HEK293 (cell line): ENCODE measurements around the gene HUWE1.
A peak's percentile ranks its signal among the peaks of the same experiment; 100 is the strongest.

ENCODE experiments used
- CTCF ChIA-PET: fragments of 350-600 bp; formaldehyde crosslinking; extraction: SDS; loops from one replicate; lab custom pipeline; 2021; ENCODE audit warnings: antibody characterized with exemption; lab: Yijun Ruan, JAX
- POLR2A ChIA-PET: fragments of 300-600 bp; formaldehyde crosslinking; extraction: SDS; loops from one replicate; lab custom pipeline; 2020; ENCODE audit warnings: antibody characterized with exemption, inconsistent platforms; lab: Yijun Ruan, JAX
- H3K27ac ChIP-seq: fragments of 200-500 bp; sonication (Bioruptor generic); 2 replicates; pipeline ENCODE4 v1.5.1; 2014; ENCODE audit warnings: low read depth, low read length, control low read depth, inconsistent platforms; ENCODE audit errors: extremely low read depth
- H3K36me3 ChIP-seq, 2 experiments: fragments of 200-500 bp in 1 of 2; sonication (Bioruptor generic) in 1 of 2; 1 replicate in 1 of 2; 2 replicates in 1 of 2; pipeline ENCODE4 v1.5.1; 2014 to 2017; ENCODE audit warnings: inconsistent platforms in 2 of 2, low read length in 2 of 2; ENCODE audit not compliant: control insufficient read depth in 2 of 2, insufficient read depth in 1 of 2
- H3K4me1 ChIP-seq: fragments of 200-500 bp; sonication (Bioruptor generic); 2 replicates; pipeline ENCODE4 v1.5.1; 2014; ENCODE audit warnings: mild to moderate bottlenecking, low read length, inconsistent platforms; ENCODE audit not compliant: control insufficient read depth, insufficient read depth
- H3K4me3 ChIP-seq: 2 replicates; pipeline ENCODE4 v1.5.1; 2011; ENCODE audit warnings: low read depth, mild to moderate bottlenecking, control low read depth, low read length, moderate library complexity
- H3K9me3 ChIP-seq: fragments of 200-500 bp; sonication (Bioruptor generic); 2 replicates; pipeline ENCODE4 v1.5.1; 2014; ENCODE audit warnings: low read depth, low read length, inconsistent platforms; ENCODE audit not compliant: control insufficient read depth, insufficient read depth
- GLI4 ChIP-seq: fragments of 450-650 bp; formaldehyde crosslinking; IDR thresholded peaks from 2 replicates; pipeline ENCODE4 v1.5.1; 2016; ENCODE audit warnings: missing biosample characterization, missing genetic modification characterization
- HIC1 ChIP-seq: fragments of 450-650 bp; formaldehyde crosslinking; IDR thresholded peaks from 2 replicates; pipeline ENCODE4 v1.5.1; 2016; ENCODE audit warnings: missing biosample characterization, missing genetic modification characterization
- HOXA7 ChIP-seq: sonication (generic); formaldehyde crosslinking; IDR thresholded peaks from 2 replicates; pipeline ENCODE4 v1.8.1; 2022; ENCODE audit warnings: missing genetic modification reagents, borderline replicate concordance
- KLF7 ChIP-seq: fragments of 450-650 bp; formaldehyde crosslinking; IDR thresholded peaks from 2 replicates; pipeline ENCODE4 v1.5.1; 2016; ENCODE audit warnings: missing biosample characterization, missing genetic modification characterization, borderline replicate concordance
- KLF9 ChIP-seq: fragments of 450-650 bp; formaldehyde crosslinking; IDR thresholded peaks from 2 replicates; pipeline ENCODE4 v1.5.1; 2016; ENCODE audit warnings: missing biosample characterization, missing genetic modification characterization, low read depth
- PRDM4 ChIP-seq: fragments of 450-650 bp; formaldehyde crosslinking; IDR thresholded peaks from 2 replicates; pipeline ENCODE4 v1.5.1; 2017; ENCODE audit warnings: missing biosample characterization, missing genetic modification characterization
- REPIN1 ChIP-seq: fragments of 450-650 bp; formaldehyde crosslinking; IDR thresholded peaks from 2 replicates; pipeline ENCODE4 v1.5.1; 2017; ENCODE audit warnings: missing biosample characterization, missing genetic modification characterization, low read depth
- ZNF148 ChIP-seq: fragments of 450-650 bp; formaldehyde crosslinking; IDR thresholded peaks from 2 replicates; pipeline ENCODE4 v1.5.0; 2017; ENCODE audit warnings: missing biosample characterization, missing genetic modification characterization, borderline replicate concordance
- ZNF404 ChIP-seq: fragments of 450-650 bp; formaldehyde crosslinking; IDR thresholded peaks from 2 replicates; pipeline ENCODE4 v1.5.1; 2017; ENCODE audit warnings: missing biosample characterization, missing genetic modification characterization
- ZNF416 ChIP-seq: fragments of 450-650 bp; formaldehyde crosslinking; IDR thresholded peaks from 2 replicates; pipeline ENCODE4 v1.5.1; 2016; ENCODE audit warnings: missing biosample characterization, missing genetic modification characterization
- ZNF561 ChIP-seq: fragments of 450-650 bp; IDR thresholded peaks from 2 replicates; pipeline ENCODE4 v1.5.1; 2018; ENCODE audit warnings: missing biosample characterization, missing genetic modification characterization, borderline replicate concordance
- ZNF610 ChIP-seq: fragments of 450-650 bp; formaldehyde crosslinking; IDR thresholded peaks from 2 replicates; pipeline ENCODE4 v1.5.1; 2016; ENCODE audit warnings: missing biosample characterization, missing genetic modification characterization, borderline replicate concordance
- ZNF624 ChIP-seq: fragments of 450-650 bp; formaldehyde crosslinking; IDR thresholded peaks from 2 replicates; pipeline ENCODE4 v1.5.1; 2017; ENCODE audit warnings: missing biosample characterization, missing genetic modification characterization
- ZNF626 ChIP-seq: fragments of 450-650 bp; sonication (Bioruptor Pico); formaldehyde crosslinking; IDR thresholded peaks from 2 replicates; pipeline ENCODE4 v1.5.1; 2018; ENCODE audit warnings: missing biosample characterization, missing genetic modification characterization, inconsistent platforms
- ZNF664 ChIP-seq: fragments of 450-650 bp; formaldehyde crosslinking; IDR thresholded peaks from 2 replicates; pipeline ENCODE4 v1.5.1; 2016; ENCODE audit warnings: missing biosample characterization, missing genetic modification characterization
- ZNF785 ChIP-seq: fragments of 450-650 bp; formaldehyde crosslinking; IDR thresholded peaks from 2 replicates; pipeline ENCODE4 v1.5.1; 2016; ENCODE audit warnings: missing biosample characterization, missing genetic modification characterization
- ZXDB ChIP-seq: fragments of 450-650 bp; formaldehyde crosslinking; IDR thresholded peaks from 2 replicates; pipeline ENCODE4 v1.5.1; 2016; ENCODE audit warnings: missing biosample characterization, missing genetic modification characterization

HUWE1 gene

GRCh38 chrX:53674581-53674980, 11.9 kb downstream of the HUWE1 start:
- H3K4me1 ChIP-seq = no peaks in the 10 kb centered on the region
- TF ChIP-seq ZNF561 (tag by site-specific recombination) = no peak
- TF ChIP-seq REPIN1 (tag by site-specific recombination) = no peak
- no peak for TF ChIP-seq HIC1 (tag by site-specific recombination)
- TF ChIP-seq PRDM4 (tag by site-specific recombination) = no peak
- no peak for TF ChIP-seq ZXDB (tag by site-specific recombination)
- TF ChIP-seq ZNF664 (tag by site-specific recombination) = peak; percentile 67; the same call in 1 of the 2 replicates
- no peak for TF ChIP-seq GLI4 (tag by site-specific recombination)
- H3K9me3 ChIP-seq = no peaks in the 10 kb centered on the region
- POLR2A ChIA-PET = interaction anchor here (1.0 to 1.9 kb wide), 2 partner anchors 10 to 12 kb away, joined by 3 to 8 read pairs; partner anchors contain the start of gene HUWE1
- H3K4me3 ChIP-seq = no peak overlapping the region
- CTCF ChIA-PET = no interaction called here
- H3K27ac ChIP-seq = no peak overlapping the region
- H3K36me3 ChIP-seq = peaks cover 41 to 80% of the 10 kb centered on the region in 2 experiments

- H3K4me1 ChIP-seq = no peaks in the 10 kb centered on the region
- TF ChIP-seq ZNF664 (tag by site-specific recombination) = no peak
- no peak for TF ChIP-seq ZNF610 (tag by site-specific recombination)
- TF ChIP-seq KLF9 (tag by site-specific recombination) = no peak
- no peak for TF ChIP-seq ZNF404 (tag by site-specific recombination)
- CTCF ChIA-PET = interaction anchor here (1.0 kb wide), 2 partner anchors 12 to 17 kb away, joined by 3 to 7 read pairs; no protein-coding TSS in a partner anchor
- H3K4me3 ChIP-seq = no peak overlapping the region
- H3K36me3 ChIP-seq = peaks cover 48 to 74% of the 10 kb centered on the region in 2 experiments
- H3K27ac ChIP-seq = no peak overlapping the region
- POLR2A ChIA-PET = interaction anchor here (1.4 kb wide), 1 partner anchor 15 kb away, joined by 4 read pairs; no protein-coding TSS in a partner anchor
- no peaks in the 10 kb centered on the region for H3K9me3 ChIP-seq
Observed at GRCh38 chrX:53669258-53669657, 17.3 kb downstream of the HUWE1 start.

GRCh38 chrX:53666171-53666570, 20.3 kb downstream of the HUWE1 start:
- CTCF ChIA-PET = interaction anchor here (0.7 kb wide), 1 partner anchor 1426 kb away, joined by 3 read pairs; no protein-coding TSS in a partner anchor
- Histone ChIP-seq H3K4me3 (no peak overlapping the region), H3K36me3 (peaks cover 33 to 77% of the 10 kb centered on the region in 2 experiments), H3K4me1 (no peaks in the 10 kb centered on the region)
- POLR2A ChIA-PET = no interaction called here
- no peak for TF ChIP-seq ZNF626 (tag by site-specific recombination)
- no peak for TF ChIP-seq HOXA7 (CRISPR knock-in tag)
- no peak for TF ChIP-seq ZNF148 (tag by site-specific recombination)
- no peak for TF ChIP-seq ZNF785
- TF ChIP-seq ZXDB (tag by site-specific recombination) = no peak
- TF ChIP-seq ZNF416 (tag by site-specific recombination) = no peak
- TF ChIP-seq ZNF624 (tag by site-specific recombination) = no peak
- no peak for TF ChIP-seq KLF7
- TF ChIP-seq, all 188 proteins: peak for 0
- no peak overlapping the region for H3K27ac ChIP-seq
- no peaks in the 10 kb centered on the region for H3K9me3 ChIP-seq
